ENCODE results near the gene NETO2.
"Not testable (repeated sequence)": the region's sequence is repeated elsewhere in the genome, so short reads cannot be mapped to it uniquely, and the experiment has no call there.

Gene NETO2

GRCh38 chr16:47132308-47132707, 11.4 kb downstream of the NETO2 start:
- DNase-seq = no peak

GRCh38 chr16:47129755-47130435, 13.8 kb downstream of the NETO2 start:
- no peak for DNase-seq

GRCh38 chr16:47127541-47127940, 16.2 kb downstream of the NETO2 start:
- no peak for DNase-seq

GRCh38 chr16:47125757-47126156, 18.0 kb downstream of the NETO2 start:
- no peak for DNase-seq

GRCh38 chr16:47113130-47113529, 30.6 kb downstream of the NETO2 start:
- no peak for DNase-seq

- no peak for DNase-seq
Measured at GRCh38 chr16:47110939-47111338, 32.8 kb downstream of the NETO2 start.

- DNase-seq = no peak
Measured at GRCh38 chr16:47109361-47109760, 34.4 kb downstream of the NETO2 start.

- DNase-seq = not testable (repeated sequence)
Measured at GRCh38 chr16:47102921-47103320, 40.8 kb downstream of the NETO2 start.

- not testable (repeated sequence) for DNase-seq
Measured at GRCh38 chr16:47097154-47097553, 46.6 kb downstream of the NETO2 start.

GRCh38 chr16:47096297-47096696, 47.4 kb downstream of the NETO2 start:
- no peak for DNase-seq

- DNase-seq = no peak
Measured at GRCh38 chr16:47084198-47084597, 59.5 kb downstream of the NETO2 start.

- DNase-seq = no peak
Measured at GRCh38 chr16:47082099-47082865, 61.5 kb downstream of the NETO2 start.

- no peak for DNase-seq
Measured at GRCh38 chr16:47081115-47081514, 62.6 kb downstream of the NETO2 start.

- no peak for DNase-seq
Measured at GRCh38 chr16:47079860-47080259, 63.9 kb downstream of the NETO2 start.

GRCh38 chr16:47073223-47074155, 70.3 kb downstream of the NETO2 start:
- DNase-seq = no peak

GRCh38 chr16:47072158-47072557, 71.6 kb downstream of the NETO2 start:
- no peak for DNase-seq

- DNase-seq = no peak
Measured at GRCh38 chr16:47069841-47070584, 73.7 kb downstream of the NETO2 start.

- no peak for DNase-seq
Measured at GRCh38 chr16:47069313-47069712, 74.4 kb downstream of the NETO2 start.

GRCh38 chr16:47067203-47067602, 76.5 kb downstream of the NETO2 start:
- no peak for DNase-seq

- DNase-seq = no peak
Measured at GRCh38 chr16:47065766-47066688, 77.7 kb downstream of the NETO2 start.

GRCh38 chr16:47064775-47065174, 79.0 kb downstream of the NETO2 start:
- no peak for DNase-seq
